Vagina (tissue), 2 donors: ENCODE data around the gene SSTR4.

Source experiments
- POLR2A ChIP-seq, 2 donors: fragments of 450-650 bp; IDR thresholded peaks; one replicate each; pipeline ENCODE4 v1.6.1; 2017; ENCODE audit warnings: antibody characterized with exemption in 2 of 2, mild to moderate bottlenecking in 2 of 2, moderate library complexity in 2 of 2
- POLR2AphosphoS5 ChIP-seq, 2 donors: sonication (generic); formaldehyde crosslinking; IDR thresholded peaks; one replicate each; pipeline ENCODE4 v1.9.0; 2017; ENCODE audit warnings: antibody characterized with exemption in 2 of 2, mild to moderate bottlenecking in 2 of 2, low read depth in 1 of 2; ENCODE audit not compliant: insufficient read depth in 1 of 2
- TF ChIP-seq, protein P1 (sequence below), 3 experiments: fragments of 450-650 bp in 2 of 3; fragments of 200-600 bp in 1 of 3; sonication (generic) in 1 of 3; IDR thresholded peaks; one replicate each; pipeline ENCODE4 v1.5.1; 2017 to 2019; ENCODE audit warnings: antibody characterized with exemption in 3 of 3, mild to moderate bottlenecking in 2 of 3, moderate library complexity in 2 of 3

GRCh38 chr20:23061262-23061661 is 26.1 kb downstream of the SSTR4 start:
- TF ChIP-seq, protein P1, sequence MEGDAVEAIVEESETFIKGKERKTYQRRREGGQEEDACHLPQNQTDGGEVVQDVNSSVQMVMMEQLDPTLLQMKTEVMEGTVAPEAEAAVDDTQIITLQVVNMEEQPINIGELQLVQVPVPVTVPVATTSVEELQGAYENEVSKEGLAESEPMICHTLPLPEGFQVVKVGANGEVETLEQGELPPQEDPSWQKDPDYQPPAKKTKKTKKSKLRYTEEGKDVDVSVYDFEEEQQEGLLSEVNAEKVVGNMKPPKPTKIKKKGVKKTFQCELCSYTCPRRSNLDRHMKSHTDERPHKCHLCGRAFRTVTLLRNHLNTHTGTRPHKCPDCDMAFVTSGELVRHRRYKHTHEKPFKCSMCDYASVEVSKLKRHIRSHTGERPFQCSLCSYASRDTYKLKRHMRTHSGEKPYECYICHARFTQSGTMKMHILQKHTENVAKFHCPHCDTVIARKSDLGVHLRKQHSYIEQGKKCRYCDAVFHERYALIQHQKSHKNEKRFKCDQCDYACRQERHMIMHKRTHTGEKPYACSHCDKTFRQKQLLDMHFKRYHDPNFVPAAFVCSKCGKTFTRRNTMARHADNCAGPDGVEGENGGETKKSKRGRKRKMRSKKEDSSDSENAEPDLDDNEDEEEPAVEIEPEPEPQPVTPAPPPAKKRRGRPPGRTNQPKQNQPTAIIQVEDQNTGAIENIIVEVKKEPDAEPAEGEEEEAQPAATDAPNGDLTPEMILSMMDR (IDR thresholded peaks at IDR 0.05): no peak
- TF ChIP-seq POLR2AphosphoS5 (IDR thresholded peaks at IDR 0.05; ENCODE audit: insufficient read depth in 1 of 2, low read depth in 1 of 2) (no peak), POLR2A (IDR thresholded peaks at IDR 0.05) (no peak)
